GM18499 (cell line): ENCODE data around the gene ISOC2.
"Not testable (repeated sequence)": the region's sequence is repeated elsewhere in the genome, so short reads cannot be mapped to it uniquely, and the experiment has no call there.

ENCODE experiments used
- ATAC-seq: cut with Tn5 transposase; IDR thresholded peaks from one replicate; pipeline ENCODE4 v1.9.1; 2021; ENCODE audit warnings: moderate number of reproducible peaks; ENCODE audit not compliant: insufficient read depth, unreplicated experiment

The ISOC2 gene

GRCh38 chr19:55461974-55462626 lies 658 bp upstream of the ISOC2 start:
- ATAC-seq, result no peak

GRCh38 chr19:55460670-55461258 lies 678 bp downstream of the ISOC2 start:
- ATAC-seq, result no peak

GRCh38 chr19:55459950-55460657 lies 1.3 kb downstream of the ISOC2 start:
- no peak for ATAC-seq

- ATAC-seq, result no peak
Observed at GRCh38 chr19:55459551-55459949, 1.9 kb downstream of the ISOC2 start.

GRCh38 chr19:55457683-55458457 lies 3.6 kb downstream of the ISOC2 start:
- no peak for ATAC-seq

- ATAC-seq, result no peak
Observed at GRCh38 chr19:55456347-55456746, 5.1 kb downstream of the ISOC2 start.

- ATAC-seq, result no peak
Observed at GRCh38 chr19:55455576-55456235, 5.7 kb downstream of the ISOC2 start.

- ATAC-seq, result no peak
Observed at GRCh38 chr19:55454787-55455243, 6.6 kb downstream of the ISOC2 start.

GRCh38 chr19:55453511-55454260 lies 7.8 kb downstream of the ISOC2 start:
- no peak for ATAC-seq

GRCh38 chr19:55452749-55453346 lies 8.6 kb downstream of the ISOC2 start:
- ATAC-seq, result no peak

- ATAC-seq, result no peak
Observed at GRCh38 chr19:55451965-55452748, 9.3 kb downstream of the ISOC2 start.

- no peak for ATAC-seq
Observed at GRCh38 chr19:55451163-55451964, 10.1 kb downstream of the ISOC2 start.

- ATAC-seq, result no peak
Observed at GRCh38 chr19:55449469-55449868, 12.0 kb downstream of the ISOC2 start.

GRCh38 chr19:55448175-55448490 lies 13.3 kb downstream of the ISOC2 start:
- not testable (repeated sequence) for ATAC-seq

GRCh38 chr19:55447421-55448174 lies 13.8 kb downstream of the ISOC2 start:
- no peak for ATAC-seq

- no peak for ATAC-seq
Observed at GRCh38 chr19:55446060-55446459, 15.4 kb downstream of the ISOC2 start.

- no peak for ATAC-seq
Observed at GRCh38 chr19:55444646-55445045, 16.8 kb downstream of the ISOC2 start.
